ENCODE results near the gene MRPL23. TPM values are rescaled to one million over a fixed set of nuclear protein-coding genes. Genes with fewer than 3 reads are reported as not detected.

MRPL23 gene
- total and polyA plus RNA-seq, 12 donors, result 52.2 to 1,024 (median 184) TPM

GRCh38 chr11:1925373-1926155, 21.6 kb upstream of the MRPL23 start:
- H3K4me1 ChIP-seq (replicated peaks in 1 of 2), result no peaks in the 10 kb centered on the region
- intact Hi-C loops (cut with DNase I), result no loop called here
- no peaks in the 10 kb centered on the region for H3K27me3 ChIP-seq
- DNase-seq, result no peak
- WGBS, 4 donors, result 84 to 93% (median 86%) methylated on average over 6 to 23 of the region's 23 CpGs
- H3K4me3 ChIP-seq, result no peak overlapping the region
- no peaks in the 10 kb centered on the region for H3K9me3 ChIP-seq (replicated peaks in 1 of 3)
- H3K27ac ChIP-seq, result no peak overlapping the region
- TF ChIP-seq POLR2A (IDR thresholded peaks at IDR 0.05), result no peak
- no peak for TF ChIP-seq CTCF (IDR thresholded peaks at IDR 0.05)
- no peaks in the 10 kb centered on the region for H3K36me3 ChIP-seq (replicated peaks in 1 of 2)

GRCh38 chr11:1926156-1927025, 20.7 kb upstream of the MRPL23 start:
- WGBS, 4 donors, result 87 to 90% (median 88%) methylated on average over 23 to 41 of the region's 41 CpGs
- no peaks in the 10 kb centered on the region for H3K27me3 ChIP-seq
- TF ChIP-seq CTCF (IDR thresholded peaks at IDR 0.05) (no peak), POLR2A (IDR thresholded peaks at IDR 0.05) (no peak)
- DNase-seq, result peak in 2 of 7 donors; percentile 7 to 15
- no peaks in the 10 kb centered on the region for H3K4me1 ChIP-seq (replicated peaks in 1 of 2)
- H3K36me3 ChIP-seq (replicated peaks in 1 of 2), result no peaks in the 10 kb centered on the region
- intact Hi-C loops (cut with DNase I), result no loop called here
- no peaks in the 10 kb centered on the region for H3K9me3 ChIP-seq (replicated peaks in 1 of 3)
- H3K4me3 ChIP-seq, result no peak overlapping the region
- H3K27ac ChIP-seq, result peak overlapping the region in 1 of 5 donors; percentile 69

- H3K27me3 ChIP-seq, result no peaks in the 10 kb centered on the region
- intact Hi-C loops (cut with DNase I), result no loop called here
- WGBS, 4 donors, result 74 to 83% (median 78%) methylated on average over 13 to 28 of the region's 28 CpGs
- peak in 2 of 7 donors; percentile 9 to 19 for DNase-seq
- H3K27ac ChIP-seq, result peak overlapping the region in 2 of 5 donors; percentile 47 to 69
- TF ChIP-seq CTCF (IDR thresholded peaks at IDR 0.05) (no peak), POLR2A (IDR thresholded peaks at IDR 0.05) (no peak)
- no peaks in the 10 kb centered on the region for H3K9me3 ChIP-seq (replicated peaks in 1 of 3)
- H3K36me3 ChIP-seq (replicated peaks in 1 of 2), result no peaks in the 10 kb centered on the region
- peaks cover 0 to 3% of the 10 kb centered on the region in 2 donors for H3K4me1 ChIP-seq (replicated peaks in 1 of 2)
- no peak overlapping the region for H3K4me3 ChIP-seq
Observed at GRCh38 chr11:1927026-1927847, 19.9 kb upstream of the MRPL23 start.

All from adrenal gland (tissue), 12 donors.